HG02870 (cell line): ENCODE results near the gene CEMIP2.
"Not testable (repeated sequence)": the region's sequence is repeated elsewhere in the genome, so short reads cannot be mapped to it uniquely, and the experiment has no call there.

Experiments used
- ATAC-seq: cut with Tn5 transposase; IDR thresholded peaks from one replicate; pipeline ENCODE4 v1.9.1; 2021; ENCODE audit warnings: mild to moderate bottlenecking, moderate library complexity; ENCODE audit not compliant: unreplicated experiment

The CEMIP2 gene

GRCh38 chr9:71710856-71711255 lies 57.5 kb downstream of the CEMIP2 start:
- no peak for ATAC-seq

- no peak for ATAC-seq
Observed at GRCh38 chr9:71710201-71710600, 58.1 kb downstream of the CEMIP2 start.

- ATAC-seq = no peak
Observed at GRCh38 chr9:71709384-71709783, 58.9 kb downstream of the CEMIP2 start.

GRCh38 chr9:71706176-71706575 lies 62.1 kb downstream of the CEMIP2 start:
- no peak for ATAC-seq

- ATAC-seq = no peak
Observed at GRCh38 chr9:71704796-71705195, 63.5 kb downstream of the CEMIP2 start.

- no peak for ATAC-seq
Observed at GRCh38 chr9:71703172-71703872, 65.0 kb downstream of the CEMIP2 start.

- ATAC-seq = no peak
Observed at GRCh38 chr9:71697882-71698281, 70.4 kb downstream of the CEMIP2 start.

- ATAC-seq = no peak
Observed at GRCh38 chr9:71694332-71694731, 74.0 kb downstream of the CEMIP2 start.

GRCh38 chr9:71693607-71694006 lies 74.7 kb downstream of the CEMIP2 start:
- no peak for ATAC-seq

- ATAC-seq = no peak
Observed at GRCh38 chr9:71692337-71692736, 76.0 kb downstream of the CEMIP2 start.

GRCh38 chr9:71691576-71691975 lies 76.7 kb downstream of the CEMIP2 start:
- ATAC-seq = not testable (repeated sequence)

GRCh38 chr9:71690689-71691435 lies 77.5 kb downstream of the CEMIP2 start:
- no peak for ATAC-seq

- no peak for ATAC-seq
Observed at GRCh38 chr9:71690063-71690688, 78.1 kb downstream of the CEMIP2 start.

- no peak for ATAC-seq
Observed at GRCh38 chr9:71687676-71688075, 80.6 kb downstream of the CEMIP2 start.

- no peak for ATAC-seq
Observed at GRCh38 chr9:71685988-71686387, 82.3 kb downstream of the CEMIP2 start.

GRCh38 chr9:71685394-71685793 lies 82.9 kb downstream of the CEMIP2 start:
- ATAC-seq = no peak

- no peak for ATAC-seq
Observed at GRCh38 chr9:71684566-71684965, 83.7 kb downstream of the CEMIP2 start.

- ATAC-seq = no peak
Observed at GRCh38 chr9:71683598-71684235, 84.6 kb downstream of the CEMIP2 start.

- ATAC-seq = no peak
Observed at GRCh38 chr9:71681708-71682272, 86.5 kb downstream of the CEMIP2 start.

- no peak for ATAC-seq
Observed at GRCh38 chr9:71681104-71681707, 87.1 kb downstream of the CEMIP2 start.
